HepG2 (cell line): ENCODE results near the gene B3GNT7. TPM values are rescaled to one million over a fixed set of nuclear protein-coding genes. Genes with fewer than 3 reads are reported as not detected.

Experiments used
- ATF7-NPFF ChIP-seq: sonication (generic); formaldehyde crosslinking; IDR thresholded peaks from 2 replicates; pipeline ENCODE4 v1.8.1; 2023; ENCODE audit warnings: mild to moderate bottlenecking, low read depth, missing genetic modification reagents, moderate library complexity
- ERF ChIP-seq: IDR thresholded peaks from 2 replicates; pipeline ENCODE4 v1.6.1; 2018; ENCODE audit warnings: missing biosample characterization, missing genetic modification reagents
- GTF3A ChIP-seq: sonication (generic); formaldehyde crosslinking; conservative IDR thresholded peaks from 2 replicates; pipeline ENCODE4 v1.4.0; 2020; ENCODE audit warnings: mild to moderate bottlenecking, missing genetic modification reagents
- HMGA1 ChIP-seq: sonication (generic); formaldehyde crosslinking; conservative IDR thresholded peaks from 2 replicates; pipeline ENCODE4 v1.4.0; 2020; ENCODE audit warnings: missing genetic modification reagents
- HNRNPH1 ChIP-seq: fragments of 200-400 bp; formaldehyde crosslinking; optimal IDR thresholded peaks from 2 replicates; pipeline ENCODE3; 2017; ENCODE audit warnings: mild to moderate bottlenecking, low read depth, low read length
- HNRNPUL1 ChIP-seq: fragments of 200-400 bp; formaldehyde crosslinking; IDR thresholded peaks from 2 replicates; pipeline ENCODE4 v1.6.1; 2017; ENCODE audit warnings: low read depth, mild to moderate bottlenecking, low read length, moderate library complexity
- KLF16 ChIP-seq, 2 experiments: sonication (generic) in 1 of 2; formaldehyde crosslinking in 1 of 2; IDR thresholded peaks; 2 replicates each; pipeline versions ENCODE4 v1.6.1 to v1.8.0; 2016 to 2023; ENCODE audit warnings: missing genetic modification reagents in 2 of 2, missing compliant biosample characterization in 1 of 2
- PHF21A ChIP-seq: sonication (generic); formaldehyde crosslinking; IDR thresholded peaks from 2 replicates; pipeline ENCODE4 v1.5.0; 2020; ENCODE audit warnings: mild to moderate bottlenecking, missing genetic modification reagents
- PHF8 ChIP-seq: sonication (generic); formaldehyde crosslinking; IDR thresholded peaks from 2 replicates; pipeline ENCODE4 v1.5.0; 2020; ENCODE audit warnings: missing genetic modification reagents
- RXRB ChIP-seq: IDR thresholded peaks from 2 replicates; pipeline ENCODE4 v1.6.1; 2016; ENCODE audit warnings: borderline replicate concordance, missing genetic modification reagents, missing compliant biosample characterization
- SATB2 ChIP-seq: sonication (generic); formaldehyde crosslinking; IDR thresholded peaks from 2 replicates; pipeline ENCODE4 v1.5.0; 2020; ENCODE audit warnings: missing genetic modification reagents
- SPEN ChIP-seq: sonication (generic); formaldehyde crosslinking; IDR thresholded peaks from 2 replicates; pipeline ENCODE4 v1.5.1; 2020; ENCODE audit warnings: low read depth, mild to moderate bottlenecking, missing genetic modification reagents
- TAF15 ChIP-seq: fragments of 200-400 bp; formaldehyde crosslinking; IDR thresholded peaks from one replicate; pipeline ENCODE4 v1.6.1; 2018; ENCODE audit warnings: mild to moderate bottlenecking, low read depth, low read length; ENCODE audit not compliant: poor library complexity, severe bottlenecking
- TBX2 ChIP-seq: sonication (generic); formaldehyde crosslinking; IDR thresholded peaks from 2 replicates; pipeline ENCODE4 v1.5.0; 2020; ENCODE audit warnings: missing genetic modification reagents, mild to moderate bottlenecking, borderline replicate concordance
- TMF1 ChIP-seq: sonication (generic); formaldehyde crosslinking; IDR thresholded peaks from 2 replicates; pipeline ENCODE4 v1.8.1; 2022; ENCODE audit warnings: low read depth, missing genetic modification reagents
- ZFP62 ChIP-seq: sonication (generic); formaldehyde crosslinking; IDR thresholded peaks from 2 replicates; pipeline ENCODE4 v1.4.0; 2020; ENCODE audit warnings: missing genetic modification reagents
- ZNF317 ChIP-seq: sonication (generic); formaldehyde crosslinking; IDR thresholded peaks from 2 replicates; pipeline ENCODE4 v1.5.0; 2020; ENCODE audit warnings: mild to moderate bottlenecking, missing genetic modification reagents
- ZNF746 ChIP-seq: sonication (generic); formaldehyde crosslinking; IDR thresholded peaks from 2 replicates; pipeline ENCODE4 v1.8.0; 2022; ENCODE audit warnings: mild to moderate bottlenecking, missing genetic modification reagents
- ZNF773 ChIP-seq: sonication (generic); formaldehyde crosslinking; IDR thresholded peaks from 2 replicates; pipeline ENCODE4 v1.4.0; 2020; ENCODE audit warnings: missing genetic modification reagents, borderline replicate concordance
- polyA plus RNA-seq, 8 experiments: library from polyadenylated mRNA; depleted of rRNA in 3 of 8; stranded (reverse) in 7 of 8; unstranded in 1 of 8; fragments of >200 nt; fragmentation: Illumina TruSeq in 4 of 8; extraction: Trizol in 4 of 8; gene quantifications; 2 replicates each; pipeline versions ENCODE4 v1.2.1 to v1.2.3, GENCODE V29; 2011 to 2016; ENCODE audit warnings: low read depth in 4 of 8, missing spikeins in 1 of 8, mixed read lengths in 1 of 8; ENCODE audit not compliant: insufficient read depth in 1 of 8
- total RNA-seq, 5 experiments: library from RNA; depleted of rRNA; stranded (reverse); fragments of >200 nt; fragmentation: Illumina TruSeq; extraction: Trizol; gene quantifications; 2 replicates each; pipeline ENCODE4 v1.2.3, GENCODE V29; 2016; ENCODE audit warnings: low read depth in 1 of 5
- TF ChIP-seq, protein P1 (sequence below): sonication (generic); formaldehyde crosslinking; IDR thresholded peaks from 2 replicates; pipeline ENCODE4 v1.8.1; 2022; ENCODE audit warnings: low read depth, mild to moderate bottlenecking, missing genetic modification reagents
- TF ChIP-seq, protein P2 (sequence below): sonication (generic); formaldehyde crosslinking; IDR thresholded peaks from 2 replicates; pipeline ENCODE4 v1.4.0; 2020; ENCODE audit warnings: low read depth, mild to moderate bottlenecking, missing genetic modification reagents
- TF ChIP-seq, protein P3 (sequence below): sonication (generic); formaldehyde crosslinking; IDR thresholded peaks from 2 replicates; pipeline ENCODE4 v1.5.1; 2020; ENCODE audit warnings: mild to moderate bottlenecking, missing genetic modification reagents
- TF ChIP-seq, protein P4 (sequence below): sonication (generic); formaldehyde crosslinking; IDR thresholded peaks from 2 replicates; pipeline ENCODE4 v1.8.0; 2022; ENCODE audit warnings: missing genetic modification reagents, mild to moderate bottlenecking, inconsistent platforms, borderline replicate concordance

Gene B3GNT7
- total and polyA plus RNA-seq, 2 of the 13 experiments (the other 11 are each of a cell fraction or from before 2014, with no cell fraction given), result 0.04 to 0.24 TPM

DNA sequence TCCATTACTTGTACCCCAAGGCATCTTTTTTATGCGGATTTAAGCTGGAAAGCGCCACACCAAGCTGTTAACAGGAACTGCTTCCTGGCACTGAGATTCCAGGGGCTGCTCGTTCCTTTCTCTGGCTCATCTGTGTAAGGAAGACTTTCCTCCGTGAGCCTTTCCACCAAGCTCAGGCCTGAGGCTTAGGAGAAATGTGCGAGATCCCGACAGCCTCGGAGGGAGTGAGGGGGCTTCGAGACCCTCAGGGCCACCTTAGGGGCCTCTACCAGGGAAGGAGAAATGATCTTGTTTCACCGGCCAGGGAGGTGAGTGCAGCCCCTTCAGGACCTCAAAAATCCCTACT, 17.1 kb downstream of the B3GNT7 start (continued):
- TF ChIP-seq, protein P1, sequence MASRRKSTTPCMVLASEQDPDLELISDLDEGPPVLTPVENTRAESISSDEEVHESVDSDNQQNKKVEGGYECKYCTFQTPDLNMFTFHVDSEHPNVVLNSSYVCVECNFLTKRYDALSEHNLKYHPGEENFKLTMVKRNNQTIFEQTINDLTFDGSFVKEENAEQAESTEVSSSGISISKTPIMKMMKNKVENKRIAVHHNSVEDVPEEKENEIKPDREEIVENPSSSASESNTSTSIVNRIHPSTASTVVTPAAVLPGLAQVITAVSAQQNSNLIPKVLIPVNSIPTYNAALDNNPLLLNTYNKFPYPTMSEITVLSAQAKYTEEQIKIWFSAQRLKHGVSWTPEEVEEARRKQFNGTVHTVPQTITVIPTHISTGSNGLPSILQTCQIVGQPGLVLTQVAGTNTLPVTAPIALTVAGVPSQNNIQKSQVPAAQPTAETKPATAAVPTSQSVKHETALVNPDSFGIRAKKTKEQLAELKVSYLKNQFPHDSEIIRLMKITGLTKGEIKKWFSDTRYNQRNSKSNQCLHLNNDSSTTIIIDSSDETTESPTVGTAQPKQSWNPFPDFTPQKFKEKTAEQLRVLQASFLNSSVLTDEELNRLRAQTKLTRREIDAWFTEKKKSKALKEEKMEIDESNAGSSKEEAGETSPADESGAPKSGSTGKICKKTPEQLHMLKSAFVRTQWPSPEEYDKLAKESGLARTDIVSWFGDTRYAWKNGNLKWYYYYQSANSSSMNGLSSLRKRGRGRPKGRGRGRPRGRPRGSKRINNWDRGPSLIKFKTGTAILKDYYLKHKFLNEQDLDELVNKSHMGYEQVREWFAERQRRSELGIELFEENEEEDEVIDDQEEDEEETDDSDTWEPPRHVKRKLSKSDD, result no peak
- no peak for TF ChIP-seq RXRB (CRISPR knock-in tag)
- TF ChIP-seq SATB2 (CRISPR knock-in tag), result no peak
- TF ChIP-seq ZNF773 (CRISPR knock-in tag), result no peak
- TF ChIP-seq, protein P2, sequence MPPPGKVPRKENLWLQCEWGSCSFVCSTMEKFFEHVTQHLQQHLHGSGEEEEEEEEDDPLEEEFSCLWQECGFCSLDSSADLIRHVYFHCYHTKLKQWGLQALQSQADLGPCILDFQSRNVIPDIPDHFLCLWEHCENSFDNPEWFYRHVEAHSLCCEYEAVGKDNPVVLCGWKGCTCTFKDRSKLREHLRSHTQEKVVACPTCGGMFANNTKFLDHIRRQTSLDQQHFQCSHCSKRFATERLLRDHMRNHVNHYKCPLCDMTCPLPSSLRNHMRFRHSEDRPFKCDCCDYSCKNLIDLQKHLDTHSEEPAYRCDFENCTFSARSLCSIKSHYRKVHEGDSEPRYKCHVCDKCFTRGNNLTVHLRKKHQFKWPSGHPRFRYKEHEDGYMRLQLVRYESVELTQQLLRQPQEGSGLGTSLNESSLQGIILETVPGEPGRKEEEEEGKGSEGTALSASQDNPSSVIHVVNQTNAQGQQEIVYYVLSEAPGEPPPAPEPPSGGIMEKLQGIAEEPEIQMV (CRISPR knock-in tag), result no peak
- TF ChIP-seq, protein P3, sequence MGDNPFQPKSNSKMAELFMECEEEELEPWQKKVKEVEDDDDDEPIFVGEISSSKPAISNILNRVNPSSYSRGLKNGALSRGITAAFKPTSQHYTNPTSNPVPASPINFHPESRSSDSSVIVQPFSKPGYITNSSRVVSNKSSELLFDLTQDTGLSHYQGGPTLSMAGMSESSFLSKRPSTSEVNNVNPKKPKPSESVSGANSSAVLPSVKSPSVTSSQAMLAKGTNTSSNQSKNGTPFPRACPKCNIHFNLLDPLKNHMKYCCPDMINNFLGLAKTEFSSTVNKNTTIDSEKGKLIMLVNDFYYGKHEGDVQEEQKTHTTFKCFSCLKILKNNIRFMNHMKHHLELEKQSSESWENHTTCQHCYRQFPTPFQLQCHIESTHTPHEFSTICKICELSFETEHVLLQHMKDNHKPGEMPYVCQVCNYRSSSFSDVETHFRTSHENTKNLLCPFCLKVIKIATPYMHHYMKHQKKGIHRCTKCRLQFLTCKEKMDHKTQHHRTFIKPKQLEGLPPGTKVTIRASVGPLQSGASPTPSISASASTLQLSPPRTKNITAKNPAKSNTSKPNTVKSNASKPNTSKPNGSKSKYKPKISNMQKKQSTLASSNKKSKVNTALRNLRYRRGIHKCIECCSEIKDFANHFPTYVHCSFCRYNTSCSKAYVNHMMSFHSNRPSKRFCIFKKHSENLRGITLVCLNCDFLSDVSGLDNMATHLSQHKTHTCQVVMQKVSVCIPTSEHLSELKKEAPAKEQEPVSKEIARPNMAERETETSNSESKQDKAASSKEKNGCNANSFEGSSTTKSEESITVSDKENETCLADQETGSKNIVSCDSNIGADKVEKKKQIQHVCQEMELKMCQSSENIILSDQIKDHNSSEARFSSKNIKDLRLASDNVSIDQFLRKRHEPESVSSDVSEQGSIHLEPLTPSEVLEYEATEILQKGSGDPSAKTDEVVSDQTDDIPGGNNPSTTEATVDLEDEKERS, result no peak
- 0 out of 2 replicates have a peak, but pooled peaks have one; percentile 0 for TF ChIP-seq ATF7-NPFF (CRISPR knock-in tag)
- no peak for TF ChIP-seq HNRNPH1
- 0 out of 2 replicates have a peak, but pooled peaks have one; percentile 17 for TF ChIP-seq PHF8 (CRISPR knock-in tag)
- peak; percentile 5; the same call in 1 of the 2 replicates for TF ChIP-seq ERF (CRISPR knock-in tag)
- no peak for TF ChIP-seq TAF15
- no peak for TF ChIP-seq PHF21A
- peak; percentile 6; the same call in 1 of the 2 replicates for TF ChIP-seq TBX2 (CRISPR knock-in tag)
- no peak for TF ChIP-seq GTF3A (CRISPR knock-in tag)
- TF ChIP-seq, protein P4, sequence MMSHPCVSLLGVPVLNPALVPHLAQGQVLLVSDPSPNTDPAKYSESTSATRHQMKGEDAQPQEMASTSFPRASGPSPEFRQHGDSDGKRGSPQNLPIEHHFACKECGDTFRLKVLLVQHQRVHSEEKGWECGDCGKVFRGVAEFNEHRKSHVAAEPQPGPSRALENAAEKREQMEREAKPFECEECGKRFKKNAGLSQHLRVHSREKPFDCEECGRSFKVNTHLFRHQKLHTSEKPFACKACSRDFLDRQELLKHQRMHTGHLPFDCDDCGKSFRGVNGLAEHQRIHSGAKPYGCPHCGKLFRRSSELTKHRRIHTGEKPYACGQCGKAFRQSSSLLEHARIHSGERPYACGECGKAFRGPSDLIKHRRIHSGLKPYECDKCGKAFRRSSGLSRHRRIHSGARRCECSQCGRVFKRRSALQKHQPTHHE (CRISPR knock-in tag), result no peak
- TF ChIP-seq KLF16 (CRISPR knock-in tag; IDR thresholded peaks at IDR 0.05), result no peak
- TF ChIP-seq HNRNPUL1, result no peak
- 0 out of 2 replicates have a peak, but pooled peaks have one; percentile 31 for TF ChIP-seq ZNF317
- no peak for TF ChIP-seq ZFP62 (CRISPR knock-in tag)
- TF ChIP-seq ZNF746 (CRISPR knock-in tag), result no peak
- TF ChIP-seq HMGA1 (CRISPR knock-in tag), result no peak
- no peak for TF ChIP-seq TMF1
- TF ChIP-seq SPEN (CRISPR knock-in tag), result no peak
